ENCODE results near the gene PNLIPRP3. TPM values are rescaled to one million over a fixed set of nuclear protein-coding genes. Genes with fewer than 3 reads are reported as not detected.

Gene PNLIPRP3
- total and polyA plus RNA-seq, 2 of the 4 experiments (the other 2 are of a cell fraction) = not detected

DNA sequence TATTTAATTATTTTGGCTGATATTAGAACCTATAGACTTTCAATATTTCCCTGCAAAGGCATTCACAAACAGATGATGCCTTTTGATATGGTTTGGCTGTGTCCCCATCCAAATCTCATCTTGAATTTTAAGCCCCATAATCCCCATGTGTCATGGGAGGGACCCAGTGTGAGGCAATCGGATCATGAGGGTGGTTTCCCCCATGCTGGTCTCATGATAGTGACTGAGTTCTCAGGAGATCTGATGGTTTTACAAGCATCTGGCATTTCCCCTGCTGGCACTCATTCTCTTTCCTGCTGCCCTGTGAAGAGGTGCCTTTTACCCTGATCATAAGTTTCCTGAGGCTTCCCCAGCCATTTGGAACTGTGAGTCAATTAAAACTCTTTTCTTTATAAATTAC lies 9.3 kb upstream of the PNLIPRP3 start:
- in situ Hi-C loops (cut with MboI; ENCODE audit: low sequenced_read_pairs) = no loop called here
- Histone ChIP-seq H3K4ac (ENCODE audit: low read depth, low read length) (no peak overlapping the region), H2BK5ac (ENCODE audit: low read depth, low read length, poor library complexity, severe bottlenecking) (no peak overlapping the region), H3K23ac (ENCODE audit: low read depth, low read length) (no peak overlapping the region), H2AK5ac (ENCODE audit: low read depth, low read length) (no peak overlapping the region), H3K79me1 (ENCODE audit: low read depth in 1 of 2, low read length in 2 of 2) (no peaks in the 10 kb centered on the region), H3K14ac (replicated peaks; ENCODE audit: low read depth, low read length) (no peak overlapping the region), H3K9ac (ENCODE audit: low read depth, low read length) (no peak overlapping the region), H3K27ac (ENCODE audit: insufficient read depth, low read length) (no peak overlapping the region), H3K27me3 (ENCODE audit: control insufficient read depth, insufficient read depth, low read length) (no peaks in the 10 kb centered on the region), H4K8ac (ENCODE audit: low read depth in 2 of 2, low read length in 2 of 2) (no peak overlapping the region), H3K18ac (ENCODE audit: low read depth, low read length) (no peak overlapping the region), H4K20me1 (ENCODE audit: insufficient read depth, low read length) (no peaks in the 10 kb centered on the region), H2BK15ac (ENCODE audit: low read depth, low read length) (no peak overlapping the region), H3K9me1 (ENCODE audit: insufficient read depth, low read length) (no peaks in the 10 kb centered on the region), H4K91ac (ENCODE audit: insufficient read depth, low read depth, low read length) (no peak overlapping the region), H4K5ac (ENCODE audit: low read depth, low read length) (no peak overlapping the region), H3K36me3 (ENCODE audit: control insufficient read depth, insufficient read depth, low read length) (no peaks in the 10 kb centered on the region), H2AK9ac (replicated peaks; ENCODE audit: low read depth, low read length, poor library complexity) (no peak overlapping the region), H3K9me3 (ENCODE audit: control insufficient read depth, insufficient read depth, low read length) (no peaks in the 10 kb centered on the region), H3K4me2 (ENCODE audit: low read depth, low read length) (no peak overlapping the region), H2BK20ac (ENCODE audit: low read depth, low read length) (no peak overlapping the region), H3K56ac (ENCODE audit: extremely low read depth, insufficient read depth, low read length) (no peak overlapping the region), H2AFZ (replicated peaks; ENCODE audit: low read length, poor library complexity) (no peak overlapping the region), H3K4me1 (ENCODE audit: control insufficient read depth, insufficient read depth, low read length) (no peaks in the 10 kb centered on the region), H3K4me3 (ENCODE audit: insufficient read depth, low read depth, low read length) (no peak overlapping the region), H2BK120ac (ENCODE audit: low read depth, low read length) (no peak overlapping the region)
- ATAC-seq (ENCODE audit: low read depth) = no peak
- dilution Hi-C loops (cut with HindIII; ENCODE audit: low sequenced_read_pairs, unreplicated experiment) = no loop called here
- POLR2A ChIA-PET (ENCODE audit: unreplicated experiment) = no interaction called here
- TF ChIP-seq, protein P1, sequence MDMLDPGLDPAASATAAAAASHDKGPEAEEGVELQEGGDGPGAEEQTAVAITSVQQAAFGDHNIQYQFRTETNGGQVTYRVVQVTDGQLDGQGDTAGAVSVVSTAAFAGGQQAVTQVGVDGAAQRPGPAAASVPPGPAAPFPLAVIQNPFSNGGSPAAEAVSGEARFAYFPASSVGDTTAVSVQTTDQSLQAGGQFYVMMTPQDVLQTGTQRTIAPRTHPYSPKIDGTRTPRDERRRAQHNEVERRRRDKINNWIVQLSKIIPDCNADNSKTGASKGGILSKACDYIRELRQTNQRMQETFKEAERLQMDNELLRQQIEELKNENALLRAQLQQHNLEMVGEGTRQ (IDR thresholded peaks at IDR 0.05; ENCODE audit: low read depth, low read length) = no peak
- TF ChIP-seq BHLHE40 (IDR thresholded peaks at IDR 0.05; ENCODE audit: low read depth, low read length) (no peak), MXI1 (IDR thresholded peaks at IDR 0.05; ENCODE audit: borderline replicate concordance, low read depth, low read length) (no peak), CEBPB (IDR thresholded peaks at IDR 0.05; ENCODE audit: low read depth, low read length) (no peak), RCOR1 (IDR thresholded peaks at IDR 0.05; ENCODE audit: insufficient replicate concordance, low read length) (no peak), POLR2A (IDR thresholded peaks at IDR 0.05; ENCODE audit: low read depth, low read length) (no peak), FOS (IDR thresholded peaks at IDR 0.05; ENCODE audit: low read depth, low read length) (no peak), MAZ (IDR thresholded peaks at IDR 0.05; ENCODE audit: borderline replicate concordance, low read depth, low read length) (no peak), RAD21 (IDR thresholded peaks at IDR 0.05; ENCODE audit: low read length) (no peak), SMC3 (IDR thresholded peaks at IDR 0.05; ENCODE audit: low read depth, low read length) (no peak), CHD1 (IDR thresholded peaks at IDR 0.05; ENCODE audit: low read depth, low read length) (no peak)
- TF ChIP-seq, protein P2, sequence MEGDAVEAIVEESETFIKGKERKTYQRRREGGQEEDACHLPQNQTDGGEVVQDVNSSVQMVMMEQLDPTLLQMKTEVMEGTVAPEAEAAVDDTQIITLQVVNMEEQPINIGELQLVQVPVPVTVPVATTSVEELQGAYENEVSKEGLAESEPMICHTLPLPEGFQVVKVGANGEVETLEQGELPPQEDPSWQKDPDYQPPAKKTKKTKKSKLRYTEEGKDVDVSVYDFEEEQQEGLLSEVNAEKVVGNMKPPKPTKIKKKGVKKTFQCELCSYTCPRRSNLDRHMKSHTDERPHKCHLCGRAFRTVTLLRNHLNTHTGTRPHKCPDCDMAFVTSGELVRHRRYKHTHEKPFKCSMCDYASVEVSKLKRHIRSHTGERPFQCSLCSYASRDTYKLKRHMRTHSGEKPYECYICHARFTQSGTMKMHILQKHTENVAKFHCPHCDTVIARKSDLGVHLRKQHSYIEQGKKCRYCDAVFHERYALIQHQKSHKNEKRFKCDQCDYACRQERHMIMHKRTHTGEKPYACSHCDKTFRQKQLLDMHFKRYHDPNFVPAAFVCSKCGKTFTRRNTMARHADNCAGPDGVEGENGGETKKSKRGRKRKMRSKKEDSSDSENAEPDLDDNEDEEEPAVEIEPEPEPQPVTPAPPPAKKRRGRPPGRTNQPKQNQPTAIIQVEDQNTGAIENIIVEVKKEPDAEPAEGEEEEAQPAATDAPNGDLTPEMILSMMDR (conservative IDR thresholded peaks at IDR 0.05; ENCODE audit: low read depth, low read length) = no peak
- TF ChIP-seq, protein P3, sequence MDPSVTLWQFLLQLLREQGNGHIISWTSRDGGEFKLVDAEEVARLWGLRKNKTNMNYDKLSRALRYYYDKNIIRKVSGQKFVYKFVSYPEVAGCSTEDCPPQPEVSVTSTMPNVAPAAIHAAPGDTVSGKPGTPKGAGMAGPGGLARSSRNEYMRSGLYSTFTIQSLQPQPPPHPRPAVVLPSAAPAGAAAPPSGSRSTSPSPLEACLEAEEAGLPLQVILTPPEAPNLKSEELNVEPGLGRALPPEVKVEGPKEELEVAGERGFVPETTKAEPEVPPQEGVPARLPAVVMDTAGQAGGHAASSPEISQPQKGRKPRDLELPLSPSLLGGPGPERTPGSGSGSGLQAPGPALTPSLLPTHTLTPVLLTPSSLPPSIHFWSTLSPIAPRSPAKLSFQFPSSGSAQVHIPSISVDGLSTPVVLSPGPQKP (IDR thresholded peaks at IDR 0.05; ENCODE audit: borderline replicate concordance, low read depth, low read length) = no peak
- BruUV-seq (replicated peaks) = no TSS peak
- CTCF ChIA-PET = no interaction called here
- WGBS, 2 experiments (ENCODE audit: extremely low coverage in 2 of 2, insufficient read length in 1 of 2) = no CpG with 5 or more reads among the region's 1 CpG
- DNase-seq = no peak
- intact Hi-C loops (cut with micrococcal nuclease) = no loop called here
